ENCODE measurements around the gene JAGN1.
"Not testable (repeated sequence)": the region's sequence is repeated elsewhere in the genome, so short reads cannot be mapped to it uniquely, and the experiment has no call there.

The JAGN1 gene

DNA sequence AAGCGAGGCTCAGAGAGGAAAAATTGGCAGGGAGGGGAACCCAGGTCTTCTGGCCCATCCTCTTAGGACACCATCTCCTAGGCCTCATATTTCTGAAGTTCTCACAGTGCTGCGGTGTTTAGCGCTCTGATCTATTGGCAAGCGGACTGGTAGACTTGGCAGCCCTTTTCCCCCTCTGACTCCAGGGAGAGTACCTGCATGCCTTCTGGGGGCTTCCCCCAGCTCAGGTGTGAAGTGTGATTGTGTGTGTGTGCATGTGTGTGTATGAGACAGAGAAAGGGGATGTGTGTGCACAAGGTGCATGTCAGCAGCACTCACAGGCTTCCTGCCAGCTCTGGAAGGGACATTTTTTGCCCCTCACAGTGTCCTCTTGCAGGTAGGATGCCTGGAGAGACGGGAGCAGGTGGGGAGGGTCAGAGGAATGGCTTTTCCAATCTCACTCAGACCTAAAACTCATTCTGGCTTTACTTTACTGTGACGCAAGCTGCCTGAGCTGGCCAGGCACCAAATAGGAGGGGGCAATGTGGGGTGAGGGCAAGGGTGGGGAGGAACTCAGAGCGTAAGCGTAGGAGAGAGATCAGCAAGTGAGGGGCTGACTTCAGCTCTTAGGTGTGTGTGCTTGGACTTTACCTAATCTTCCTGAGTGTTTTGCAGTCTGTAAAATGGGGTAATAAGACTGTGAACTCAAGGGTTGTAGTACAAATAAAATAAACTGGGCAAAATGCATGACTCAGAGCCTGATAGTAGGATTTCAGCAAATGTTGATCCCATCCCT lies 8.2 kb downstream of the JAGN1 start:
- DNase-seq = no peak

DNA sequence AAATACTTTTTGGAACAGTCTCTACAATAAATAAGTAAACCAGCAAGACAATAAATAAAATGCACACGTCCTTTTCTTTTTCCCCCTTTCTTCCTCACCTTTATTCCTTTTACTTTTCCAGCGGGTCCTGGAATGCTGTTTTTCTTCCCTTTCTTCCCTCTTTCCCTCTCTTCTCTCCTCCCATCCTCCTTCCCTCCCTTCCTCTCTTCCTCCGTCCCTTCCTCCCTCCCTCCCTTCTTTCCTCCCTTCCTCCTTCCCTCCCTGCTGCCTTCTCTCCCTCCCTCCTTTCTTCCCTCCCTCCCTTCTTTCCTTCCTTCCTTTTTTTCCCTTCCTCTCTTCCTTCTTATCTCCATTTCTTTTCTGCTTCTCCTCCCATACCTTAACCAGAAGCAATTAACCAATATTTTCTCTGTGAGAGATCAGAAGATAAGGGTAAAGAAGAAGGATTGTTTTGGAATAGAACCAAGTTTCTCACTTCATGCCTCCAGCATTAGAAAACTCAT lies 8.9 kb downstream of the JAGN1 start:
- DNase-seq = no peak

DNA sequence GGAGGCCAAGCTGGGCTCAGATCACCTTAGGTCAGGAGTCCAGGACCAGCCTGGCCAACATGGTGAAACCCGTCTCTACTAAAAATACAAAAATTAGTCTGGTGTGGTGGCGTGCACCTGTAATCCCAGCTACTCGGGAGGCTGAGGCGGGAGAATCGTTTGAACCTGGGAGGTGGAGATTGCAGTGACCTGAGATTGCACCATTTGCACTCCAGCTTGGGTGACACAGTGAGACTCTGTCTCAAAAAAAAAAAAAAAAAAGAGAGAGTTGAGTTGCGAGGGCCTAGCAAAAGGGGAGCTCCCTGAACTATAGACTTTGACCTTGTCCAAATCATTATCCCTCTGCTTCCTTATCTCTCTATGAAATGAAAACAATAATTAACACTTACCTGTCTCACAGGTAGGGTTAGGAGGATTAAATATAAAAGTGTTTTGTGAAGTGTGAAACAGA lies 10.6 kb downstream of the JAGN1 start:
- DNase-seq = not testable (repeated sequence)

DNA sequence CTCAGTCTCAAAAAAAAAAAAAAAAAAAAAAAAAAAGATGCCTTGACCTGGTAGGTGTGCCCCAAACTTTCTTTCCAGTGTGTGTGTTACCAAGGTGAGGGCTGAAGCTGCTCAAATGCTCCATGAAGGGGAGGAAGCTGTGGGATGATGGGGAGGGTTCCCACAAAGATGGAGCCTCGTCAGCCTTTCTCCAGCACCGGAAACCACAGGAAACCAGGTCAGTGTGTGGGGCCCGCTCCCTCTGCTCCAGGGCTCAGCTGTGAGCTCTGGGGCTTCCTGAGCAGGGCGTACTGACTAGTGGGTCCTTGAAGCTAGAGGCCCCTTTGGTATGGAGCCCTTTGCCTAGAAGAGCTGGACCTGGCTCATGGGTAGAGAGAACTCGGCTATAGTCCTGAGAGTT lies 11.6 kb downstream of the JAGN1 start:
- no peak for DNase-seq

DNA sequence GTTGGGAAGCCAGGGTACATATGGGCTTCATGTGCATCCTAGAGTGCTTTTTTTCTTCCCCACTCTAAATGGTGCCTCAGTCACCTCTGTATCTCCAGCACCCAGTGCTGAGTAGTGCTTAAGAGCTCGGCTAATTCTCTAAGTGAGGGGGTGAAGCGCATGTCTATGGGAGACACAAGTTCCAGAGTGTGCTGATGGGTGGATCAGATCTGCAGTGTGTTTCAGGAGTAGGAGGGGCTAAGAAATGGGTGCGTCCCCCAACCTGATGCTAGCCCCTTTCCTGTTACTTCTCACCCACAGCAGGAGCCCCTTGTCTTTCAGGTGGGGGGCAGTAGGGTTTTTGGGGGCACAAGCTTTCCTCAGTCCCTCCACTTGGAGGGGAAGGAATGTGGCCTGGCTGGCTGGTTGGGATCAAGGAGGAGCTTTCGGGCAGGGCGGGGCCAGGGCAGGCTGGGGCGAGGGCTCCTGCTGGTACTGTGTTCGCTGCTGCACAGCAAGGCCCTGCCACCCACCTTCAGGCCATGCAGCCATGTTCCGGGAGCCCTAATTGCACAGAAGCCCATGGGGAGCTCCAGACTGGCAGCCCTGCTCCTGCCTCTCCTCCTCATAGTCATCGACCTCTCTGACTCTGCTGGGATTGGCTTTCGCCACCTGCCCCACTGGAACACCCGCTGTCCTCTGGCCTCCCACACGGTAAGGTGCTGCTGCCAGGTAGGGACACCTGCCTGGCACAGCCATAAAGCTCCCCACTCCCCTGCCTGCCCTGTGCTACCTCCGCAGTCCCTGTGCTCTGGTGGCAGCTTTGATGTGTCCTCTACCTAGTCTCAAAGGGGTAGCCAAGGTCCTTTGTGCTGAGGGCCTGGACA lies 12.2 kb downstream of the JAGN1 start, which contains the start of gene IL17RE:
Gene IL17RE (plus strand): TSS at position 477 of the 866 bp plus-strand sequence. CDS start 85 bp downstream, at position 562.
- no peak for DNase-seq

DNA sequence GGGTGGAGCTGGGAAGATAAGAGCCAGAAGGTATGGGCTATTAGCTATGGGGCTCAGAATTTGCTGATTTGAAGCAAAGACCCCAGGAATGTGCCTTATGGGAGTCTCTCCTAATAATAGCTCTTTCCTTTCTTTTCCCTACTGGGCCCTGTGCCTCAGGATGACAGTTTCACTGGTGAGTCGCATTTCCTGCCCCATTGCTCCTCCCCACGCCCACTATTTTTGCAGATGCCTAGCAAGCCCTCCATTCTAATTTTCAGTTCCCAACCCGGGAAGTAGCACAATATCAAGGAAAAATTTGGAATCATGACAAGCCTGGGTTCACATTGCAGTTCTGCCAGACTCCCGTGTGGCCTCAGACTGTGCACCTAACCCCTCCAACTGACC lies 12.8 kb downstream of the JAGN1 start:
- no peak for DNase-seq

DNA sequence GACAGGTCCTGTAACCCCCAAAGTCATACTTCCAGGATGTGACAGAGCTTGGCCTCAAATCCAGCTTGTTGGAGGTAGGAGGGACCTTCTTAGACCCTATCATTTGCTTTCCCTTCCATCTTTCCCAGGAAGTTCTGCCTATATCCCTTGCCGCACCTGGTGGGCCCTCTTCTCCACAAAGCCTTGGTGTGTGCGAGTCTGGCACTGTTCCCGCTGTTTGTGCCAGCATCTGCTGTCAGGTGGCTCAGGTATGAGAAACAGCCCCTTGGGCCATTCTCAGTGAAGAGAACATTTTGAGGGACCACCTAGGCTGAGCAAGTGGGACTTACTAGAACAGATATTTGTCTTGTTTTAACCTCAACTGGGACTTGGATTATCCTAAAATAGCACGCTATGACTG lies 13.5 kb downstream of the JAGN1 start:
- no peak for DNase-seq

DNA sequence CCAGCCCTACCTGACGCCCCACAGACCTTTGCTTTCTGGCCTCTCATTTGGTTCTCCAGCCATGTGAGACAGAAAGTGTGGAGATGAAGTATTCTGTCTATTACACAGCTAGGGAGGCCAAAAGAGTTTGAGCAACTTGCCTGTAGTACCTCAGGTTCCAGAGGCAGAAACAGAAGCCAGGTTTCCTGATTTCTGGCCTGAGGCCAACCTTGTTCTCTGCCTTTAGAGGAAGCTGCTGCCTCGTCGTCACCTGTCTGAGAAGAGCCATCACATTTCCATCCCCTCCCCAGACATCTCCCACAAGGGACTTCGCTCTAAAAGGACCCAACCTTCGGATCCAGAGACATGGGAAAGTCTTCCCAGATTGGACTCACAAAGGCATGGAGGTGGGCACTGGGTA lies 16.1 kb downstream of the JAGN1 start:
- no peak for DNase-seq

DNA sequence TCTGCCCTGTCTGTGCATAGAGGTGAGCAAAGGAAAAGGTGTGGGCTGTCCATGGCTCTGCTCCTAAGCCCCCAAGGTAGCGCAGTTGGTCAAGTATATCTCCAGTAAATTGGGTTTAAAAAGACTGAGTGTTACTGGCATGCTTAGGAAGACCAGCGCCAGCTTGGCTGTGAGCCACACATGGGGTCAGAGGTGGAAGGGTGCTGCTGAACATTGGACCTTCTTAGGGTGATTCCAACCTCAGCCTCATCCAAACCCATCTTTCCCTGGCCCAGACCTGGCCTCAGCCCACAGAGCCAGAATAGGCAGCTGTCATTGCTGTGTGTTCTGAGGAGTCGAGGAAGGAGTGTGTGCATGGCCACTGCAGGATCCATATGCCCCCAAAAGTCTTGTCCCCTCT lies 17.9 kb downstream of the JAGN1 start:
- DNase-seq = no peak

DNA sequence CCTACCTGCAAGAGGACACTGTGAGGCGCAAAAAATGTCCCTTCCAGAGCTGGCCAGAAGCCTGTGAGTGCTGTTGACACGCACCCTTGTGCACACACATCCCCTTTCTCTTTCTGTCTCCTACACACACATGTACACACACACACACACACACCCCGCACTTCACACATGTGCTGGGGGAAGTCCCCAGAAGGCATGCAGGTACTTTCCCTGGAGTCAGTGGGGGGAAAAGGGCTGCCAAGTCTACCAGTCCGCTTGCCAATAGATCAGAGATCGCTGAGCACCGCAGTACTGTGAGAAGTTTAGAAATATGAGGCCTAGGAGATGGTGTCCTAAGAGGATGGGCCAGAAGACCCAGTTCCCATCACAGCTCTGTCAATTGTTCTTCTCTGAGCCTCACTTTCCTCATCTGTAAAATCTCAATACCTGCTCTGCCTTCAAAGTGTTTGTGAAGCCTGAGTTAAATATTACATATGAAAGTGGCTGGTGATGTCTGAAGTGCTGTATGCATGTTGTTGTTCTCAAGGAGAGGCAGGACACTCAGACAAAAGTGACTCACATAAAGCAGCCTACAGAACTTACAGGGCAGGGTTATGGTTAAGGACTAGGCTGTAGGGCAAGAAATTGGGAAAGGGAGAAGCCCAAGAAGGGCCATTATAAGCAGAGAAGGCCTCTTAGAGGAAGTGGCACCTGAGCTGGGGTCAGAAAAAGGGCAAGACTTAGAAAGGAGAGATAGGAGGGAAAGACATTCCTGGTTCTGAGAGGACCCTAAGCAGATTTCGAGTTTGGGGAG lies 19.0 kb downstream of the JAGN1 start:
- no peak for DNase-seq

DNA sequence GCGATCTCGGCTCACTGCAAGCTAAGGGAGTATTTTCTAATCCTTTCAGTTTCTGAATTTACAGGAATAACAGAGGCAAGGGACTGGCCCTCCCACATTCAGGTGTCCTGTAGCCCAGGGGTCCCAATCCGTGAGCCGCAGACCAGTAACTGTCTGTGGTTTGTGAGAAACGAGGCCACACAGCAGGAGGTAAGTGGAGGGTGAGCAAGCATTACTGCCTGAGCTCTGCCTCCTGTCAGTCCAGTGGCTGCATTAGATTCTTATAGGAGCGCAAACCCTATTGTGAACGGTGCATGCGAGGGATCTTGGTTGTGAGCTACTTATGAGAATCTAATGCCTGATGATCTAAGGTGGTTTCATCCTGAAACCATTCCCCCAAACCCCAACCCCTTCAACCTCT lies 21.5 kb downstream of the JAGN1 start:
- no peak for DNase-seq

DNA sequence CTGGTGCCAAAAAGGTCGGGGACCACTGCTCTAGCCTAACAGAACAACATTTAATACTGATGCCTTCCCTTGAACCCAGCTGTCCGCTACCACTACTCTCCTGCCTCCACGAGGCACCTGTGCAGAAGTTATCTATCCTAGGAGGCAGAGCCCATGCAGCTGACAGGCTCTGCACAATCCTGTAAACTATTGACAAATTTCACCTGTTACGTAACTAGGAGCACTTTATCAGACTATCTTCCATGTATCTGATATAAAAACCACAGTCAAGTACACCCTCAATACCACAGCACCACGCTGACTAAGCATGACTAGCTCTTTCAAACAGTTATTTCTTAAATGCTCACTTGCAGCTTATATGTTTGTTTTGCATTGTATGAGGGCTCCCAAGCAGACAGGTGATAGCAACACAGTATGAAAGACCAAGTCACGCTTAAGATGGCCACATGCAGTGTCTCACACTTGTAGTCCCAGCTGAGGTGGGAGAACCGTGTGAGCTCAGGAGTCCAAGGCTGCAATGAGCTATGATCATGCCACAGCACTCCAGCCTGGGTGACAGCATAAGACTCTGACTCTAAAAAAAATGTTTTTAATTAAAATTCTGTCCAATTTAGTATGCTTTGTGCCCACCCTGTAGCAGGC lies 22.0 kb downstream of the JAGN1 start:
- no peak for DNase-seq

DNA sequence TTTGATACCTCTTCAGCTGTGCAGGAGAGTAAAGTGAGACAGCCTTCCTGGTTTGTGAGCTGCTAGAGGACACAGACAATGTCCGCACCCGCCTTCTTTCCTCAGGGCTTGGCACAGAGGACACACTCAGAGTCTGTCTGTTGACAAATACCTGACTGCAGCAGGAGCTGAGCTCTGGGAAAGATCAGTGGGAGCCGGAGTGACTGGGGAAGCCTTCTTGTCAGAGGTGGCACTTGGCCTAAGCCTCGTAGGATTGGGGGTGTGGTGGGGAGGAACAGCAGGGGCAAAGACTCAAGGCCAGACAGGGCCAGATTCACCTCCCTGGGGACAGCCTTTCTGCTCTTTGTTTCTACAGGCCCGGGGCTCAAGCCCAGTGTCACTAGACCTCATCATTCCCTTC lies 23.2 kb downstream of the JAGN1 start:
- DNase-seq = no peak

DNA sequence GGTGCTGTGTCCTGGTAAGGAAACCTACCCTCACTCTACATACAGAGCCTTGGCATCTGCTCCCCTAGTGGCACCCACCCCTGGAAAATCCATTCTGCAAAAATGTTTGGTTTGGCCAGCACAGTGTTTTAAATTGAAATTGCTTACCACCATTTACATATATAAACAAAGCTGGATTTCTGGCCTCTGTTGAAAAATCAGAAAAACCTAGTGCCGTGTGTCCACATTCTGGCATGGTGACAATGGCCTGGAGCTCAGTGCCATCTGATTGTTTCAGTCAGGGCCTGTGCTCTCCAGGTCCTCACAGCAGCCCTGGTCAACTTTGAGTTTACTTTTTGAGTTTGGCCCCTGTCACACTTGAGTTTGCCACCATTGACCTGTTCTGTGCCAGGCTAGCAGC lies 23.6 kb downstream of the JAGN1 start:
- DNase-seq = no peak

DNA sequence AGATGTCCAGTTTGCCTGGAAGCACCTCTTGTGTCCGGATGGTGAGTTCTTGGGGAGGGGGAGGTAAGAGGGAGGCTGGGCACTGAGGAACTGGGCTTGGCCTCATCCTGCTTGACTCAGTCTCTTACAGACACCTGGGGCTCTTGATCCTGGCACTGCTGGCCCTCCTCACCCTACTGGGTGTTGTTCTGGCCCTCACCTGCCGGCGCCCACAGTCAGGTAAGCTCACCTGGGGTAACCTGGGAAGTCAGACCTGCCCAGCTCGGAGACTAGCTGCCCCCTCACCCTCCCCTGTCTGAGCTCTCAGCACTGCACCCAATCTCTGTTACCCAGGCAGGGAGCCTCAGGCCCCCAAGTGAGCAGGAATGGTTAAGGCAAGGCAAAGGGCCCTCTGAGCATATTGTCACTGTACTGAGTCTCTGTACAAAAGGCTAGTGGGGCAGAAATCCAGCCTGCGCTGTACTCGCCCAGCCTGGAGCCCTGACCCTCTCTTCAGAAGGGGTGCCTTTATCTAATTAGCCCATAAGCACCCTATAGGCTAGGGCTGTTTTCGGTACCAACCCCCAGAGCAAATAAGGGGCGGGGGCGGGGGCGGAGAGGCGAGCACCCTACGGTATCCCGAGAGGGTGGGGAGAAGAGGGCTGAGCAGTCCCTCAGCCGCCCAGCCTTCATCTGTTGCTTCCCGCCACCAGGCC lies 24.3 kb downstream of the JAGN1 start:
- no peak for DNase-seq

DNA sequence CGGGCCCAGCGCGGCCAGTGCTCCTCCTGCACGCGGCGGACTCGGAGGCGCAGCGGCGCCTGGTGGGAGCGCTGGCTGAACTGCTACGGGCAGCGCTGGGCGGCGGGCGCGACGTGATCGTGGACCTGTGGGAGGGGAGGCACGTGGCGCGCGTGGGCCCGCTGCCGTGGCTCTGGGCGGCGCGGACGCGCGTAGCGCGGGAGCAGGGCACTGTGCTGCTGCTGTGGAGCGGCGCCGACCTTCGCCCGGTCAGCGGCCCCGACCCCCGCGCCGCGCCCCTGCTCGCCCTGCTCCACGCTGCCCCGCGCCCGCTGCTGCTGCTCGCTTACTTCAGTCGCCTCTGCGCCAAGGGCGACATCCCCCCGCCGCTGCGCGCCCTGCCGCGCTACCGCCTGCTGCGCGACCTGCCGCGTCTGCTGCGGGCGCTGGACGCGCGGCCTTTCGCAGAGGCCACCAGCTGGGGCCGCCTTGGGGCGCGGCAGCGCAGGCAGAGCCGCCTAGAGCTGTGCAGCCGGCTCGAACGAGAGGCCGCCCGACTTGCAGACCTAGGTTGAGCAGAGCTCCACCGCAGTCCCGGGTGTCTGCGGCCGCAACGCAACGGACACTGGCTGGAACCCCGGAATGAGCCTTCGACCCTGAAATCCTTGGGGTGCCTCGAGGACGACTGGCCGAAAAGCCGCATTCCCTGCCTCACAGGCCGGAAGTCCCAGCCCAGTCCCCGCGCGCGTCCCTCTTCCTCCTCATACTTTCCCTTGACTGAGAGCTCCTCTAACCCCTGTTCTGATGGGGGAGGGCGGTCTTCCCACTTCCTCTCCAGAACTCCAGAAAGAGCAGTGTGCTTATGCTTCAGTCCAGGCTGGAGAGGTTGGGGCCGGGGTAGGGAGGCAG lies 25.1 kb downstream of the JAGN1 start:
- DNase-seq = peak; percentile 20

DNA sequence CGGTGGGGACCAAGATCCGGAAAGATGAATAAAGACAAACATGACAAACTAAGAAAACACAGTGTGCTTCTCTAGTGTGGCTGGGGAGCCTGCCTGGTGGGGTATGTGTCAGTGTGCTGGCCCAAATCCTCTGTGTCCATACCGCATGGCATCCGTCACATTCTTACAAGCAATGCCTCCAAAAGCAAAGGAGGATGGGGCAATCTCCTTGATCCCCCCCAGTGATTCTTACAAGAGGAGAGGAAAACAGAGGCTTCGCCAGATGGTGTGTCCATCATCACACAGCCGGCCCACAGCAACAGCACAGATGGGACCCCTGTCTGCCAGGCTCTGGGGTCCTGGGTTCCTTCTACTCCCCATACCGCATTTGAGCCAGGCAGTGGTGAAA lies 25.9 kb downstream of the JAGN1 start:
- DNase-seq = no peak

DNA sequence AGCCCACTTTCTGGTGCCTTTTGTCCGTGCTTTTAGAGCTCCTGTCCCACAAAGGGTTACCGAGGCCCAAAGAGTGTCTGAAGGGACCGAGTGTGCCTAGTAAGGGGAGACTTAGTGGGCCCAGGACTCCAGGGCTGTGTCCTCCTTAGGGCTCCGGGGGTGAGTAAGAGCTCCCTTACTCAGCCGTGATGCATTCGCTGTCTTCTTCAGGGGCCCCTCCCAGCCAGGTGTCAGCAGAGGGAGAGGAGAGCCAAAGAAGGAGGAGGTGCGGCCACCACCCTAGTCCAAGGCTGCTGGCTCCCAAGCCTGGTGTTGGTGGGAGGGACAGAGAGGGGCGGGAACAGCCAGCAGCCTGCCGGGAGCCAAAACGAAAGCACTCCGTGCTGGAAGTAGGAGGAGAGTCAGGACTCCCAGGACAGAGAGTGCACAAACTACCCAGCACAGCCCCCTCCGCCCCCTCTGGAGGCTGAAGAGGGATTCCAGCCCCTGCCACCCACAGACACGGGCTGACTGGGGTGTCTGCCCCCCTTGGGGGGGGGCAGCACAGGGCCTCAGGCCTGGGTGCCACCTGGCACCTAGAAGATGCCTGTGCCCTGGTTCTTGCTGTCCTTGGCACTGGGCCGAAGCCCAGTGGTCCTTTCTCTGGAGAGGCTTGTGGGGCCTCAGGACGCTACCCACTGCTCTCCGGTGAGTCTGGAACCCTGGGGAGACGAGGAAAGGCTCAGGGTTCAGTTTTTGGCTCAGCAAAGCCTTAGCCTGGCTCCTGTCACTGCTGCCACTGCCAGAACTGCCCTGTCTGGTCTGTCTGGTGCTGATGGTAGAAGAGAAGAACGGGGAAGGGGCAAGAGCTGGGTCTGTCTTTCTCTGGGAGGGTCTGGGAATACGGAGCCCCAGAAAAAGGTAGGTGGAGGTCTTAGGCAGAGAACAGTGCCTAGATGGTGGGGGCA lies 26.6 kb downstream of the JAGN1 start, which contains the start of gene IL17RC:
Gene IL17RC (plus strand): TSS at position 365 of the 947 bp plus-strand sequence. CDS start 218 bp downstream, at position 583.
- DNase-seq = no peak

DNA sequence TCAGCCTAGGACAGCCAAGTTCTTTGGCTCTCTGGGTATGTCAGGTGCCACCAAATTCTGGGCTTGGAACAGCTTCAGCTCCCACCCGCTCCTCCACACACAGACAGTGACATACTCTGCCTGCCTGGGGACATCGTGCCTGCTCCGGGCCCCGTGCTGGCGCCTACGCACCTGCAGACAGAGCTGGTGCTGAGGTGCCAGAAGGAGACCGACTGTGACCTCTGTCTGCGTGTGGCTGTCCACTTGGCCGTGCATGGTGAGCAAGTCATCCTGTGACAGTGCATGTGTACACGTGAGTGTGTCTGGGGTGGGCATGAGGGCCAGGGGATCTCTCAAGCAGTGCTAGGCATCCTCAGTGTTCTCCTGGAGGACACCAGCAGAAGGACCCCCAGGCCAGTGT lies 27.4 kb downstream of the JAGN1 start:
- no peak for DNase-seq
